HCT116 (cell line): ENCODE measurements around the gene EPHA1. TPM values are rescaled to one million over a fixed set of nuclear protein-coding genes. Genes with fewer than 3 reads are reported as not detected.

Experiments
- ATAC-seq: fragments of 200-7000 bp; cut with Tn5 transposase; 2 replicates; pipeline ENCODE4 v1.9.1; 2020; ENCODE audit warnings: mild to moderate bottlenecking, moderate library complexity
- BruUV-seq: library from RNA; stranded (reverse); fragments of 400-500 nt; replicated peaks from 2 replicates; lab custom pipeline; 2021; lab: Mats Ljungman, UMichigan
- CTCF ChIA-PET: fragments of 300-600 bp; sonication (Branson Sonifier 250); formaldehyde crosslinking; loops from one replicate; lab custom pipeline; 2021; ENCODE audit warnings: antibody characterized with exemption; lab: Charles Lee
- POLR2A ChIA-PET: fragments of 300-600, 350-600 bp; sonication (Branson Sonifier 250); formaldehyde crosslinking; loops from one replicate; lab custom pipeline; 2021; ENCODE audit warnings: antibody characterized with exemption; lab: Charles Lee
- RAD21 ChIA-PET, 2 experiments: fragments of 300-600 bp; sonication (Branson Sonifier 250); formaldehyde crosslinking; loops; one replicate each; lab custom pipeline; 2023; ENCODE audit warnings: low total read pairs in 2 of 2; ENCODE audit not compliant: uncharacterized antibody in 2 of 2, unreplicated experiment in 2 of 2, low non-redundant PET in 1 of 2; lab: Charles Lee
- DNase-seq: peaks from one replicate; pipeline ENCODE4 v3.0.0-alpha.2; 2010; ENCODE audit warnings: low read depth, low spot score
- H2AFZ ChIP-seq: fragments of 200-600 bp; shearing (Covaris generic), sonication (generic); 2 replicates; pipeline ENCODE4 v1.6.1; 2017; ENCODE audit warnings: low read depth, mixed run types, mixed read lengths, antibody characterized with exemption, low read length; ENCODE audit not compliant: poor library complexity, severe bottlenecking
- H3K27ac ChIP-seq: 2 replicates; pipeline ENCODE4 v1.5.1; 2012; ENCODE audit warnings: low read depth, low read length
- H3K27me3 ChIP-seq: fragments of 200-600 bp; sonication (generic); 2 replicates; pipeline ENCODE4 v1.6.1; 2016; ENCODE audit warnings: mixed run types, low read length, mixed read lengths; ENCODE audit not compliant: insufficient read depth
- H3K36me3 ChIP-seq, 2 experiments: fragments of 200-500 bp in 1 of 2; fragments of 200-600 bp in 1 of 2; sonication (Bioruptor generic) in 1 of 2; sonication (generic) in 1 of 2; 2 replicates each; pipeline versions ENCODE4 v1.5.1 to v1.6.1; 2014 to 2016; ENCODE audit warnings: low read length in 2 of 2, inconsistent platforms in 1 of 2, mixed read lengths in 1 of 2, mixed run types in 1 of 2; ENCODE audit not compliant: insufficient read depth in 2 of 2, control insufficient read depth in 1 of 2
- H3K4me1 ChIP-seq, 2 experiments: fragments of 200-600 bp in 1 of 2; sonication (generic) in 1 of 2; 2 replicates each; pipeline versions ENCODE4 v1.5.1 to v1.6.1; 2012 to 2017; ENCODE audit warnings: low read length in 2 of 2, inconsistent platforms in 1 of 2, mild to moderate bottlenecking in 1 of 2, mixed read lengths in 1 of 2, mixed run types in 1 of 2, moderate library complexity in 1 of 2; ENCODE audit not compliant: insufficient read depth in 2 of 2, control insufficient read depth in 1 of 2
- H3K4me2 ChIP-seq: fragments of 200-600 bp; sonication (generic); 2 replicates; pipeline ENCODE4 v1.6.1; 2017; ENCODE audit warnings: mixed run types, low read length, mixed read lengths
- H3K4me3 ChIP-seq, 2 experiments: fragments of 200-600 bp in 1 of 2; sonication (generic) in 1 of 2; replicated peaks in 1 of 2; 2 replicates each; pipeline ENCODE4 v1.5.1; 2011 to 2016; ENCODE audit warnings: low read length in 2 of 2, control low read depth in 1 of 2, low read depth in 1 of 2, mild to moderate bottlenecking in 1 of 2, mixed read lengths in 1 of 2, mixed run types in 1 of 2
- H3K79me2 ChIP-seq: fragments of 200-600 bp; sonication (generic); 2 replicates; pipeline ENCODE4 v1.6.1; 2017; ENCODE audit warnings: mild to moderate bottlenecking, mixed run types, low read length, moderate library complexity, mixed read lengths; ENCODE audit not compliant: insufficient read depth
- H3K9ac ChIP-seq: fragments of 200-600 bp; sonication (generic); 2 replicates; pipeline ENCODE4 v1.6.1; 2016; ENCODE audit warnings: low read length, mixed read lengths
- H3K9me2 ChIP-seq: fragments of 200-600 bp; sonication (generic), shearing (Covaris generic); 2 replicates; pipeline ENCODE4 v1.6.1; 2017; ENCODE audit warnings: mixed run types, mild to moderate bottlenecking, moderate library complexity; ENCODE audit not compliant: insufficient read depth
- H3K9me3 ChIP-seq, 2 experiments: fragments of 200-500 bp in 1 of 2; fragments of 200-600 bp in 1 of 2; sonication (Bioruptor generic) in 1 of 2; sonication (generic) in 1 of 2; 2 replicates each; pipeline ENCODE4 v1.6.1; 2014 to 2017; ENCODE audit warnings: low read length in 2 of 2, mixed read lengths in 2 of 2, inconsistent platforms in 1 of 2, low read depth in 1 of 2, mild to moderate bottlenecking in 1 of 2, mixed run types in 1 of 2, moderate library complexity in 1 of 2; ENCODE audit not compliant: control insufficient read depth in 1 of 2, insufficient read depth in 1 of 2
- H4K20me1 ChIP-seq: fragments of 200-600 bp; sonication (generic), shearing (Covaris generic); 2 replicates; pipeline ENCODE4 v1.6.1; 2017; ENCODE audit warnings: mixed run types, mild to moderate bottlenecking, moderate library complexity; ENCODE audit not compliant: insufficient read depth
- CEBPB ChIP-seq: IDR thresholded peaks from 2 replicates; pipeline ENCODE4 v1.6.1; 2012; ENCODE audit warnings: low read depth
- EGR1 ChIP-seq: IDR thresholded peaks from 2 replicates; pipeline ENCODE4 v1.6.1; 2012; ENCODE audit warnings: low read depth
- ELF1 ChIP-seq: IDR thresholded peaks from 2 replicates; pipeline ENCODE4 v1.6.1; 2012; ENCODE audit warnings: low read depth, borderline replicate concordance
- EZH2phosphoT487 ChIP-seq: fragments of 200-600 bp; IDR thresholded peaks from 2 replicates; pipeline ENCODE4 v1.6.1; 2018; ENCODE audit warnings: antibody characterized with exemption, borderline replicate concordance
- FOSL1 ChIP-seq: IDR thresholded peaks from 2 replicates; pipeline ENCODE4 v1.6.1; 2012; ENCODE audit warnings: low read depth
- POLR2A ChIP-seq: IDR thresholded peaks from 2 replicates; pipeline ENCODE4 v1.7.0; 2011; ENCODE audit warnings: borderline replicate concordance; ENCODE audit not compliant: insufficient read depth, insufficient read length; ENCODE audit errors: extremely low read depth
- POLR2AphosphoS5 ChIP-seq: IDR thresholded peaks from 2 replicates; pipeline ENCODE4 v1.6.1; 2011; ENCODE audit warnings: mild to moderate bottlenecking, low read depth, low read length, moderate library complexity
- RAD21 ChIP-seq: IDR thresholded peaks from 2 replicates; pipeline ENCODE4 v1.6.1; 2012; ENCODE audit warnings: low read depth, mild to moderate bottlenecking
- SRF ChIP-seq: IDR thresholded peaks from 2 replicates; pipeline ENCODE4 v1.6.1; 2012; ENCODE audit warnings: low read depth
- YY1 ChIP-seq: IDR thresholded peaks from 2 replicates; pipeline ENCODE4 v1.6.1; 2011; ENCODE audit warnings: low read length, low read depth, moderate library complexity, mild to moderate bottlenecking; ENCODE audit not compliant: insufficient replicate concordance; ENCODE audit errors: extremely low read depth
- ZFX ChIP-seq: fragments of 450-650 bp; IDR thresholded peaks from 2 replicates; pipeline ENCODE4 v1.6.1; 2017
- ZNF274 ChIP-seq: fragments of 200-500 bp; sonication (Bioruptor generic); IDR thresholded peaks from 2 replicates; pipeline ENCODE4 v1.6.1; 2014; ENCODE audit warnings: mild to moderate bottlenecking, low read depth, low read length, inconsistent platforms
- intact Hi-C: fragments of 100-400 bp; cut with micrococcal nuclease; formaldehyde crosslinking; loops from 2 replicates; pipeline ENCODE4 v1.10.0; 2022
- total RNA-seq: library from RNA; stranded (reverse); gene quantifications from one replicate; pipeline ENCODE4 v1.2.1, GENCODE V29; 2021; ENCODE audit not compliant: unreplicated experiment

The EPHA1 gene
- total RNA-seq, 1 experiment from 2014 or later, result 29.9 TPM

DNA sequence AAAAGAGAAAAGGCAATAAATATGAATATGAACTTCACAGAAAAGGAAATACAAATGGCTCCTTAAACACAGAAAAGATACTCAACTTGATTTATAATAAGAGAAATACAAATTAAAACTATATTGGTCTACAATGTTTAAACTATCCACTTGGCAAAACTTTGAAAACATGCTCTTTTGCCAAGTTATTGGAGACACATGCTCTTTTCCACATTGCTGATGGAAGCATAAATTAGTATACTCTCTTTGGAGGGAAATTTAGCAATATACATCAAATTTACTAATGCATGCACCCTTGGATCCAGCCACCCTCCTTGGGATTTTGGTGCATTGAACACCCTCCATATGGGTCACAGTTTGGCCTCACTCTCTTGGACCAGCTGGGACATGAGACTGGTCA lies 42.5 kb upstream of the EPHA1 start:
- Histone ChIP-seq H2AFZ (no peak overlapping the region), H3K4me3 (no peak overlapping the region), H3K9me2 (no peaks in the 10 kb centered on the region), H3K4me2 (no peak overlapping the region), H4K20me1 (no peaks in the 10 kb centered on the region), H3K9ac (no peak overlapping the region), H3K27ac (no peak overlapping the region), H3K36me3 (no peaks in the 10 kb centered on the region), H3K4me1 (no peaks in the 10 kb centered on the region)
- CTCF ChIA-PET, result no interaction called here
- DNase-seq, result no peak
- intact Hi-C loops, result no loop called here
- BruUV-seq, result no TSS peak
- POLR2A ChIA-PET, result no interaction called here
- RAD21 ChIA-PET, result no interaction called here
- TF ChIP-seq FOSL1 (no peak), ZFX (no peak)
- TF ChIP-seq, all 23 proteins: peak for 0
- ATAC-seq, result no peak
- no peaks in the 10 kb centered on the region for H3K9me3 ChIP-seq
- H3K27me3 ChIP-seq, result no peaks in the 10 kb centered on the region
- H3K79me2 ChIP-seq, result no peaks in the 10 kb centered on the region

DNA sequence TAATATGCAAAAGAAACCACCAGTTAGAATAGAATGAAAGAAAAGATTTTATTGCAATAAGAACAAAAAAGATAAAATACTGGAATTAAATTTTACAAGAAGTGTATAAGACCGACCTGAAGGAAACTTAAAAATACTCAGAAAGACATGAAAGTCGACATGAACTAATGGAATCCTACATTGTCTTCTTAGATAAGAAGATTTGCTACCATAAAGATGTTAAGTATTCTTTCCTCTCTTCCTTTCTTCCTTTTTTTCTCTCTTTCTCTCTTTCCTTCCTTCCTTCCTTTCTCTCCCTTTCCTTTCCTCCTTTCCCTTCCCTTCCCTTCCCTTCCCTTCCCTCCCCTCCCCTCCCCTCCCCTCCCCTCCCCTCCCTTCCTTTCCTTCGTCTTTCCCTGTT lies 41.1 kb upstream of the EPHA1 start:
- BruUV-seq, result no TSS peak
- Histone ChIP-seq H3K27me3 (no peaks in the 10 kb centered on the region), H3K9ac (no peak overlapping the region), H3K27ac (no peak overlapping the region), H3K4me1 (no peaks in the 10 kb centered on the region), H3K4me3 (no peak overlapping the region), H4K20me1 (no peaks in the 10 kb centered on the region), H3K79me2 (no peaks in the 10 kb centered on the region), H3K4me2 (no peak overlapping the region), H2AFZ (no peak overlapping the region), H3K9me3 (no peaks in the 10 kb centered on the region), H3K36me3 (no peaks in the 10 kb centered on the region), H3K9me2 (no peaks in the 10 kb centered on the region)
- no peak for ATAC-seq
- TF ChIP-seq ELF1, result no peak
- ChIA-PET CTCF (no interaction called here), POLR2A (no interaction called here), RAD21 (no interaction called here)
- intact Hi-C loops, result no loop called here
- DNase-seq, result no peak

DNA sequence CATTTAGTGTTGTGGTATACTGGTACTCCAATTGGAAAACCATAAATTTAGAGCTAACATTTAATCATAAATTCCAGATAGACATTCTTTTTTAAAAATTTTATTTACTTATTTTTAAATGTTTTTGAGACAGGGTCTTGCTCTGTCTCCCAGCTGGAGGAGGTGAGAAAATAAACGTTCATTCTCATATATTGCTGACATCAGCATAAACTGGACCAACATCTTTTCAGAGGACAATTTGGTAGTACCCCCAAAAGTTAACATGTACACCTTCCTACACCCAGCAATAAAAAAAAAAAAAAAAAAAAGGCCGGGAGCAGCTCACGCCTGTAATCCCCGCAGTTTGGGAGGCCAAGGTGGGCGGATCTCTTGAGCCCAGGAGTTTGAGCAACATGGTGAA lies 39.8 kb upstream of the EPHA1 start:
- H4K20me1 ChIP-seq, result no peaks in the 10 kb centered on the region
- no peaks in the 10 kb centered on the region for H3K9me2 ChIP-seq
- ChIA-PET POLR2A (no interaction called here), RAD21 (no interaction called here), CTCF (no interaction called here)
- H3K4me2 ChIP-seq, result no peak overlapping the region
- H2AFZ ChIP-seq, result no peak overlapping the region
- no peaks in the 10 kb centered on the region for H3K9me3 ChIP-seq
- DNase-seq, result no peak
- no peak for ATAC-seq
- H3K4me3 ChIP-seq, result no peak overlapping the region
- H3K9ac ChIP-seq, result no peak overlapping the region
- no TSS peak for BruUV-seq
- H3K27ac ChIP-seq, result no peak overlapping the region
- intact Hi-C loops, result no loop called here
- H3K79me2 ChIP-seq, result no peaks in the 10 kb centered on the region
- H3K27me3 ChIP-seq, result no peaks in the 10 kb centered on the region
- no peaks in the 10 kb centered on the region for H3K4me1 ChIP-seq
- no peaks in the 10 kb centered on the region for H3K36me3 ChIP-seq
- TF ChIP-seq EZH2phosphoT487 (no peak), FOSL1 (no peak), RAD21 (no peak), ZNF274 (no peak), EGR1 (no peak), CEBPB (no peak), ZFX (no peak), SRF (no peak), POLR2A (no peak), POLR2AphosphoS5 (no peak), YY1 (no peak), ELF1 (no peak)
